IMR-90 (cell line): ENCODE results near the gene PRKACB. TPM values are rescaled to one million over a fixed set of nuclear protein-coding genes. Genes with fewer than 3 reads are reported as not detected.

Experiments used
- ATAC-seq: fragments of 200-7000 bp; cut with Tn5 transposase; 2 replicates; pipeline ENCODE4 v1.9.1; 2020; ENCODE audit warnings: low read depth, mild to moderate bottlenecking, moderate library complexity
- BruUV-seq: library from RNA; stranded (reverse); fragments of 400-500 nt; replicated peaks from 2 replicates; lab custom pipeline; 2021; lab: Mats Ljungman, UMichigan
- CTCF ChIA-PET: fragments of 300-600 bp; formaldehyde crosslinking; extraction: SDS; loops from one replicate; lab custom pipeline; 2021; ENCODE audit warnings: antibody characterized with exemption; lab: Yijun Ruan, JAX
- POLR2A ChIA-PET: fragments of 300-600 bp; sonication (Branson Sonifier 250); formaldehyde crosslinking; loops from one replicate; lab custom pipeline; 2022; ENCODE audit warnings: antibody characterized with exemption; ENCODE audit not compliant: unreplicated experiment; lab: Charles Lee
- DNase-seq: peaks from one replicate; pipeline ENCODE4 v3.0.0; 2013
- H2AFZ ChIP-seq: replicated peaks from 2 replicates; pipeline ENCODE3; 2013; ENCODE audit warnings: low read length, mild to moderate bottlenecking; ENCODE audit not compliant: poor library complexity
- H2AK5ac ChIP-seq: 2 replicates; pipeline ENCODE4 v1.6.1; 2013; ENCODE audit warnings: low read depth, low read length, inconsistent platforms
- H2AK9ac ChIP-seq: replicated peaks from 2 replicates; pipeline ENCODE3; 2013; ENCODE audit warnings: mild to moderate bottlenecking, low read depth, low read length, moderate library complexity; ENCODE audit not compliant: poor library complexity
- H2BK120ac ChIP-seq: 2 replicates; pipeline ENCODE4 v1.6.1; 2013; ENCODE audit warnings: low read depth, low read length, inconsistent platforms
- H2BK15ac ChIP-seq: 3 replicates; pipeline ENCODE4 v1.6.1; 2013; ENCODE audit warnings: low read depth, low read length, inconsistent platforms
- H2BK20ac ChIP-seq: 2 replicates; pipeline ENCODE4 v1.6.1; 2013; ENCODE audit warnings: low read depth, mild to moderate bottlenecking, inconsistent platforms, low read length, moderate library complexity
- H2BK5ac ChIP-seq: 2 replicates; pipeline ENCODE4 v1.6.1; 2013; ENCODE audit warnings: mild to moderate bottlenecking, low read depth, low read length, inconsistent platforms; ENCODE audit not compliant: poor library complexity, severe bottlenecking
- H3K14ac ChIP-seq: replicated peaks from 2 replicates; pipeline ENCODE4 v1.6.1; 2013; ENCODE audit warnings: low read depth, low read length, inconsistent platforms
- H3K18ac ChIP-seq: 2 replicates; pipeline ENCODE4 v1.6.1; 2013; ENCODE audit warnings: low read depth, low read length, control low read depth
- H3K23ac ChIP-seq: 2 replicates; pipeline ENCODE4 v1.6.1; 2013; ENCODE audit warnings: low read depth, low read length, inconsistent platforms
- H3K27ac ChIP-seq: 2 replicates; pipeline ENCODE4 v1.5.1; 2013; ENCODE audit warnings: mild to moderate bottlenecking, control low read depth, low read length; ENCODE audit not compliant: insufficient read depth
- H3K27me3 ChIP-seq: 2 replicates; pipeline ENCODE4 v1.6.1; 2013; ENCODE audit warnings: low read length; ENCODE audit not compliant: control insufficient read depth, insufficient read depth
- H3K36me3 ChIP-seq: 2 replicates; pipeline ENCODE4 v1.6.1; 2013; ENCODE audit warnings: low read length, mixed read lengths; ENCODE audit not compliant: control insufficient read depth, insufficient read depth
- H3K4ac ChIP-seq: 2 replicates; pipeline ENCODE4 v1.6.1; 2013; ENCODE audit warnings: low read depth, low read length, inconsistent platforms
- H3K4me1 ChIP-seq: 2 replicates; pipeline ENCODE4 v1.6.1; 2013; ENCODE audit warnings: low read length, mixed read lengths; ENCODE audit not compliant: control insufficient read depth, insufficient read depth
- H3K4me2 ChIP-seq: 2 replicates; pipeline ENCODE4 v1.6.1; 2013; ENCODE audit warnings: low read depth, mild to moderate bottlenecking, control low read depth, low read length, moderate library complexity
- H3K4me3 ChIP-seq: 2 replicates; pipeline ENCODE4 v1.5.1; 2013; ENCODE audit warnings: low read depth, mild to moderate bottlenecking, control low read depth, low read length, moderate library complexity; ENCODE audit not compliant: insufficient read depth
- H3K56ac ChIP-seq: 2 replicates; pipeline ENCODE4 v1.6.1; 2013; ENCODE audit warnings: low read length, inconsistent platforms; ENCODE audit not compliant: insufficient read depth; ENCODE audit errors: extremely low read depth
- H3K79me1 ChIP-seq, 2 experiments: 2 replicates each; pipeline ENCODE4 v1.6.1; 2013; ENCODE audit warnings: low read length in 2 of 2, inconsistent platforms in 1 of 2, low read depth in 1 of 2
- H3K9ac ChIP-seq: 2 replicates; pipeline ENCODE4 v1.6.1; 2013; ENCODE audit warnings: low read depth, low read length, control low read depth
- H3K9me1 ChIP-seq: 2 replicates; pipeline ENCODE4 v1.6.1; 2013; ENCODE audit warnings: low read length, inconsistent platforms; ENCODE audit not compliant: insufficient read depth
- H3K9me3 ChIP-seq: 2 replicates; pipeline ENCODE4 v1.6.1; 2013; ENCODE audit warnings: low read length; ENCODE audit not compliant: control insufficient read depth, insufficient read depth
- H4K20me1 ChIP-seq: 2 replicates; pipeline ENCODE4 v1.6.1; 2013; ENCODE audit warnings: low read length, inconsistent platforms; ENCODE audit not compliant: insufficient read depth
- H4K5ac ChIP-seq: 2 replicates; pipeline ENCODE4 v1.6.1; 2013; ENCODE audit warnings: mild to moderate bottlenecking, low read depth, low read length, control low read depth
- H4K8ac ChIP-seq, 2 experiments: 2 replicates each; pipeline ENCODE4 v1.6.1; 2013; ENCODE audit warnings: low read depth in 2 of 2, low read length in 2 of 2, control low read depth in 1 of 2, inconsistent platforms in 1 of 2
- H4K91ac ChIP-seq: 2 replicates; pipeline ENCODE4 v1.6.1; 2013; ENCODE audit warnings: low read depth, low read length, inconsistent platforms; ENCODE audit not compliant: insufficient read depth
- BHLHE40 ChIP-seq: fragments of 150-350 bp; IDR thresholded peaks from 2 replicates; pipeline ENCODE4 v1.6.1; 2016; ENCODE audit warnings: mild to moderate bottlenecking, low read depth, low read length
- CEBPB ChIP-seq: IDR thresholded peaks from 2 replicates; pipeline ENCODE4 v1.6.1; 2012; ENCODE audit warnings: low read depth, low read length, improper control_type of control experiment
- CHD1 ChIP-seq: IDR thresholded peaks from 2 replicates; pipeline ENCODE4 v1.6.1; 2012; ENCODE audit warnings: low read depth, low read length, improper control_type of control experiment
- FOS ChIP-seq: fragments of 150-350 bp; IDR thresholded peaks from 2 replicates; pipeline ENCODE4 v1.6.1; 2016; ENCODE audit warnings: low read depth, low read length
- MAFK ChIP-seq: IDR thresholded peaks from 2 replicates; pipeline ENCODE4 v1.6.1; 2012; ENCODE audit warnings: low read depth, low read length, improper control_type of control experiment
- MAZ ChIP-seq: IDR thresholded peaks from 2 replicates; pipeline ENCODE4 v1.6.1; 2012; ENCODE audit warnings: low read depth, mild to moderate bottlenecking, low read length, improper control_type of control experiment, moderate library complexity, borderline replicate concordance
- MXI1 ChIP-seq: IDR thresholded peaks from 2 replicates; pipeline ENCODE4 v1.6.1; 2012; ENCODE audit warnings: low read depth, mild to moderate bottlenecking, low read length, moderate library complexity, borderline replicate concordance
- NFE2L2 ChIP-seq: fragments of 150-350 bp; IDR thresholded peaks from 2 replicates; pipeline ENCODE4 v1.6.1; 2016; ENCODE audit warnings: low read depth, mild to moderate bottlenecking, low read length
- POLR2A ChIP-seq: IDR thresholded peaks from 2 replicates; pipeline ENCODE4 v1.6.1; 2012; ENCODE audit warnings: mild to moderate bottlenecking, low read depth, low read length
- RAD21 ChIP-seq: IDR thresholded peaks from 2 replicates; pipeline ENCODE4 v1.6.1; 2012; ENCODE audit warnings: low read length, improper control_type of control experiment
- RCOR1 ChIP-seq: IDR thresholded peaks from 2 replicates; pipeline ENCODE4 v1.6.1; 2012; ENCODE audit warnings: mild to moderate bottlenecking, low read length, improper control_type of control experiment; ENCODE audit not compliant: insufficient replicate concordance
- RFX5 ChIP-seq: IDR thresholded peaks from 2 replicates; pipeline ENCODE4 v1.8.0; 2012; ENCODE audit warnings: low read depth, mild to moderate bottlenecking, low read length, moderate library complexity
- SMC3 ChIP-seq: fragments of 150-350 bp; IDR thresholded peaks from 2 replicates; pipeline ENCODE4 v1.6.1; 2016; ENCODE audit warnings: low read depth, mild to moderate bottlenecking, antibody characterized with exemption, low read length, moderate library complexity
- WGBS, 2 experiments: methylation state at CpG; one replicate each; pipeline versions ENCODE4 v1.1.5 to v1.1.7; 2013; ENCODE audit warnings: missing lambda C conversion rate in 2 of 2; ENCODE audit not compliant: insufficient read length in 1 of 2; ENCODE audit errors: extremely low coverage in 2 of 2; 5-methylcytosine and 5-hydroxymethylcytosine counted together
- dilution Hi-C: fragments of 300-500 bp; cut with HindIII; formaldehyde crosslinking; loops from one replicate; pipeline ENCODE4 v1.14.3; 2018; ENCODE audit warnings: low sequenced_read_pairs; ENCODE audit not compliant: unreplicated experiment
- in situ Hi-C: fragments of 300-500 bp; cut with MboI; formaldehyde crosslinking; loops from 3 replicates; pipeline ENCODE4 v1.14.3; 2019; ENCODE audit warnings: low sequenced_read_pairs, inconsistent platforms, mixed read lengths
- intact Hi-C: fragments of 100-400 bp; cut with micrococcal nuclease; formaldehyde crosslinking; loops from 2 replicates; pipeline ENCODE4 v1.10.0; 2022
- polyA plus RNA-seq, 3 experiments: library from polyadenylated mRNA; depleted of rRNA; stranded (reverse); fragments of >200 nt; gene quantifications; 2 replicates each; pipeline ENCODE4 v1.2.3, GENCODE V29; 2012; ENCODE audit warnings: low replicate concordance in 1 of 3
- total RNA-seq: library from RNA; depleted of rRNA; stranded (reverse); fragments of >200 nt; gene quantifications from 2 replicates; pipeline ENCODE4 v1.2.3, GENCODE V29; 2012
- TF ChIP-seq, protein P1 (sequence below): fragments of 150-350 bp; IDR thresholded peaks from 2 replicates; pipeline ENCODE4 v1.6.1; 2017; ENCODE audit warnings: mild to moderate bottlenecking, antibody characterized with exemption, low read length, low read depth
- TF ChIP-seq, protein P2 (sequence below): conservative IDR thresholded peaks from 2 replicates; pipeline ENCODE4 v1.5.1; 2012; ENCODE audit warnings: mild to moderate bottlenecking, low read depth, low read length, improper control_type of control experiment
- TF ChIP-seq, protein P3 (sequence below): fragments of 150-350 bp; IDR thresholded peaks from 2 replicates; pipeline ENCODE4 v1.6.1; 2016; ENCODE audit warnings: low read depth, mild to moderate bottlenecking, low read length, moderate library complexity, borderline replicate concordance

The PRKACB gene
- total and polyA plus RNA-seq, 2 of the 4 experiments (the other 2 are of a cell fraction): 8.2 to 8.3 TPM

DNA sequence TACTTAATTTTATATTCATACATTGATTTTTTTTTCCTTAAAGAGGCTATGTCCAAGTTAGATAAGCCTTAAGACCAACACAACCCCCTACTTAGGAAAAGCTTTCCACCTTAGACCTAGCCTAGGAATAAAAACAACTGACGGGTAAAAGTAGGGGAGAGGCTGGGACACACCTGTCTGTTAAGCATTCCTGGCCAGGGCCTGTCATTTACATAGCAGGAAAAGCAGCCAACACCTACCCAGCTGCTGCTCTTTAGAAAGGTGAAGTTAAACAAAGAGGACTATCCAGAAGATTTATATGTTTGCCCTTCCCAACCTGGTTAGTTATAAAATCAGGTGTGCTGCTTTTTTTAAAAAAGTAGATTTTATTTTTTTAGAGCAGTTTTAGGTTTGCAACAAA lies 128.3 kb downstream of the PRKACB start:
- DNase-seq (no peak), ATAC-seq (no peak)
- dilution Hi-C loops: no loop called here
- WGBS, 2 experiments: no CpG with 5 or more reads among the region's 1 CpG
- no peak overlapping the region for H2AK9ac ChIP-seq
- intact Hi-C loops: no loop called here
- POLR2A ChIA-PET: interaction anchor here (0.7 kb wide), 1 partner anchor 28 kb away, joined by 4 read pairs; no protein-coding TSS in a partner anchor
- H3K23ac ChIP-seq: no peak overlapping the region
- H2BK15ac ChIP-seq: no peak overlapping the region
- H3K18ac ChIP-seq: no peak overlapping the region
- H3K56ac ChIP-seq: no peak overlapping the region
- no peak overlapping the region for H3K4ac ChIP-seq
- H3K36me3 ChIP-seq: no peaks in the 10 kb centered on the region
- no peaks in the 10 kb centered on the region for H3K79me1 ChIP-seq
- H2AFZ ChIP-seq: no peak overlapping the region
- no peak overlapping the region for H2AK5ac ChIP-seq
- no peaks in the 10 kb centered on the region for H3K9me3 ChIP-seq
- H4K91ac ChIP-seq: no peak overlapping the region
- no peaks in the 10 kb centered on the region for H4K20me1 ChIP-seq
- H3K27me3 ChIP-seq: peaks cover 2% of the 10 kb centered on the region; the same call in 1 of the 2 replicates
- H4K8ac ChIP-seq: no peak overlapping the region
- TF ChIP-seq SMC3: no peak
- no peak for TF ChIP-seq RFX5
- no peak for TF ChIP-seq FOS
- TF ChIP-seq CEBPB: no peak
- no peak for TF ChIP-seq NFE2L2
- TF ChIP-seq, protein P1, sequence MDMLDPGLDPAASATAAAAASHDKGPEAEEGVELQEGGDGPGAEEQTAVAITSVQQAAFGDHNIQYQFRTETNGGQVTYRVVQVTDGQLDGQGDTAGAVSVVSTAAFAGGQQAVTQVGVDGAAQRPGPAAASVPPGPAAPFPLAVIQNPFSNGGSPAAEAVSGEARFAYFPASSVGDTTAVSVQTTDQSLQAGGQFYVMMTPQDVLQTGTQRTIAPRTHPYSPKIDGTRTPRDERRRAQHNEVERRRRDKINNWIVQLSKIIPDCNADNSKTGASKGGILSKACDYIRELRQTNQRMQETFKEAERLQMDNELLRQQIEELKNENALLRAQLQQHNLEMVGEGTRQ: no peak
- TF ChIP-seq BHLHE40: no peak
- no peak for TF ChIP-seq RCOR1
- TF ChIP-seq, protein P2, sequence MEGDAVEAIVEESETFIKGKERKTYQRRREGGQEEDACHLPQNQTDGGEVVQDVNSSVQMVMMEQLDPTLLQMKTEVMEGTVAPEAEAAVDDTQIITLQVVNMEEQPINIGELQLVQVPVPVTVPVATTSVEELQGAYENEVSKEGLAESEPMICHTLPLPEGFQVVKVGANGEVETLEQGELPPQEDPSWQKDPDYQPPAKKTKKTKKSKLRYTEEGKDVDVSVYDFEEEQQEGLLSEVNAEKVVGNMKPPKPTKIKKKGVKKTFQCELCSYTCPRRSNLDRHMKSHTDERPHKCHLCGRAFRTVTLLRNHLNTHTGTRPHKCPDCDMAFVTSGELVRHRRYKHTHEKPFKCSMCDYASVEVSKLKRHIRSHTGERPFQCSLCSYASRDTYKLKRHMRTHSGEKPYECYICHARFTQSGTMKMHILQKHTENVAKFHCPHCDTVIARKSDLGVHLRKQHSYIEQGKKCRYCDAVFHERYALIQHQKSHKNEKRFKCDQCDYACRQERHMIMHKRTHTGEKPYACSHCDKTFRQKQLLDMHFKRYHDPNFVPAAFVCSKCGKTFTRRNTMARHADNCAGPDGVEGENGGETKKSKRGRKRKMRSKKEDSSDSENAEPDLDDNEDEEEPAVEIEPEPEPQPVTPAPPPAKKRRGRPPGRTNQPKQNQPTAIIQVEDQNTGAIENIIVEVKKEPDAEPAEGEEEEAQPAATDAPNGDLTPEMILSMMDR: no peak
- TF ChIP-seq POLR2A: no peak
- no peak for TF ChIP-seq RAD21
- no peak for TF ChIP-seq MAFK
- no peak for TF ChIP-seq CHD1
- TF ChIP-seq MAZ: no peak
- TF ChIP-seq MXI1: no peak
- TF ChIP-seq, protein P3, sequence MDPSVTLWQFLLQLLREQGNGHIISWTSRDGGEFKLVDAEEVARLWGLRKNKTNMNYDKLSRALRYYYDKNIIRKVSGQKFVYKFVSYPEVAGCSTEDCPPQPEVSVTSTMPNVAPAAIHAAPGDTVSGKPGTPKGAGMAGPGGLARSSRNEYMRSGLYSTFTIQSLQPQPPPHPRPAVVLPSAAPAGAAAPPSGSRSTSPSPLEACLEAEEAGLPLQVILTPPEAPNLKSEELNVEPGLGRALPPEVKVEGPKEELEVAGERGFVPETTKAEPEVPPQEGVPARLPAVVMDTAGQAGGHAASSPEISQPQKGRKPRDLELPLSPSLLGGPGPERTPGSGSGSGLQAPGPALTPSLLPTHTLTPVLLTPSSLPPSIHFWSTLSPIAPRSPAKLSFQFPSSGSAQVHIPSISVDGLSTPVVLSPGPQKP: no peak
- H2BK20ac ChIP-seq: no peak overlapping the region
- H3K4me1 ChIP-seq: peaks cover 5% of the 10 kb centered on the region; the same call in 1 of the 2 replicates
- CTCF ChIA-PET: interaction anchor here (1.5 kb wide), 1 partner anchor 20 kb away, joined by 4 read pairs; no protein-coding TSS in a partner anchor
- H3K14ac ChIP-seq: no peak overlapping the region
- H2BK120ac ChIP-seq: no peak overlapping the region
- no peak overlapping the region for H2BK5ac ChIP-seq
- H3K9me1 ChIP-seq: no peaks in the 10 kb centered on the region; the same call in 1 of the 2 replicates
- H3K27ac ChIP-seq: no peak overlapping the region
- H3K4me2 ChIP-seq: no peak overlapping the region
- in situ Hi-C loops: no loop called here
- H3K9ac ChIP-seq: no peak overlapping the region
- no peak overlapping the region for H3K4me3 ChIP-seq
- no peak overlapping the region for H4K5ac ChIP-seq
- BruUV-seq: no TSS peak
